ENCODE measurements around the gene MMAB. TPM values are rescaled to one million over a fixed set of nuclear protein-coding genes. Genes with fewer than 3 reads are reported as not detected.

Gene MMAB
- total RNA-seq, 2 donors from 2014 or later, result 13.9 to 25.5 TPM

GRCh38 chr12:109558374-109559199, 14.7 kb downstream of the MMAB start:
- DNase-seq, result no peak
- Mint-ChIP-seq H3K27ac (no peak overlapping the region), H3K4me3 (no peak overlapping the region), H3K4me1 (ENCODE audit: low read depth) (no peaks in the 10 kb centered on the region), H3K9me3 (peaks cover 2% of the 10 kb centered on the region in 2 donors), H3K36me3 (ENCODE audit: insufficient read depth in 2 of 2) (peaks cover 2 to 10% of the 10 kb centered on the region in 2 donors), H3K27me3 (ENCODE audit: low read depth) (no peaks in the 10 kb centered on the region)
- ATAC-seq (replicated peaks in 1 of 2), result no peak

GRCh38 chr12:109557805-109558204, 15.5 kb downstream of the MMAB start:
- DNase-seq (no peak), ATAC-seq (replicated peaks in 1 of 2) (no peak)
- Mint-ChIP-seq H3K27me3 (ENCODE audit: low read depth) (no peaks in the 10 kb centered on the region), H3K4me3 (no peak overlapping the region), H3K9me3 (peaks cover 2% of the 10 kb centered on the region in 2 donors), H3K36me3 (ENCODE audit: insufficient read depth in 2 of 2) (peaks cover 2 to 10% of the 10 kb centered on the region in 2 donors), H3K27ac (no peak overlapping the region), H3K4me1 (ENCODE audit: low read depth) (no peaks in the 10 kb centered on the region)

GRCh38 chr12:109557200-109557599, 16.1 kb downstream of the MMAB start:
- Mint-ChIP-seq H3K27ac (no peak overlapping the region), H3K4me3 (no peak overlapping the region), H3K27me3 (ENCODE audit: low read depth) (no peaks in the 10 kb centered on the region), H3K36me3 (ENCODE audit: insufficient read depth in 2 of 2) (peaks cover 0 to 5% of the 10 kb centered on the region in 2 donors), H3K9me3 (peaks cover 0 to 2% of the 10 kb centered on the region in 2 donors), H3K4me1 (ENCODE audit: low read depth) (no peaks in the 10 kb centered on the region)
- no peak for DNase-seq
- ATAC-seq (replicated peaks in 1 of 2), result no peak

- Mint-ChIP-seq H3K27ac (no peak overlapping the region), H3K4me1 (ENCODE audit: low read depth) (no peaks in the 10 kb centered on the region), H3K27me3 (ENCODE audit: low read depth) (no peaks in the 10 kb centered on the region), H3K4me3 (no peak overlapping the region), H3K9me3 (no peaks in the 10 kb centered on the region), H3K36me3 (ENCODE audit: insufficient read depth in 2 of 2) (no peaks in the 10 kb centered on the region)
- ATAC-seq (replicated peaks in 1 of 2), result no peak
- no peak for DNase-seq
Measured at GRCh38 chr12:109555431-109556315, 17.6 kb downstream of the MMAB start.

- Mint-ChIP-seq H3K27me3 (ENCODE audit: low read depth) (no peaks in the 10 kb centered on the region), H3K9me3 (no peaks in the 10 kb centered on the region), H3K27ac (no peak overlapping the region), H3K36me3 (ENCODE audit: insufficient read depth in 2 of 2) (no peaks in the 10 kb centered on the region), H3K4me3 (no peak overlapping the region), H3K4me1 (ENCODE audit: low read depth) (no peaks in the 10 kb centered on the region)
- ATAC-seq (replicated peaks in 1 of 2) (no peak), DNase-seq (no peak)
Measured at GRCh38 chr12:109554761-109555160, 18.5 kb downstream of the MMAB start.

GRCh38 chr12:109553906-109554500, 19.3 kb downstream of the MMAB start:
- DNase-seq (no peak), ATAC-seq (replicated peaks in 1 of 2) (no peak)
- no peak overlapping the region for H3K4me3 Mint-ChIP-seq
- no peaks in the 10 kb centered on the region for H3K4me1 Mint-ChIP-seq (ENCODE audit: low read depth)
- H3K36me3 Mint-ChIP-seq (ENCODE audit: insufficient read depth in 2 of 2), result no peaks in the 10 kb centered on the region
- no peaks in the 10 kb centered on the region for H3K9me3 Mint-ChIP-seq
- H3K27ac Mint-ChIP-seq, result no peak overlapping the region
- no peaks in the 10 kb centered on the region for H3K27me3 Mint-ChIP-seq (ENCODE audit: low read depth)

- Mint-ChIP-seq H3K36me3 (ENCODE audit: insufficient read depth in 2 of 2) (no peaks in the 10 kb centered on the region), H3K9me3 (no peaks in the 10 kb centered on the region), H3K27ac (no peak overlapping the region), H3K4me1 (ENCODE audit: low read depth) (no peaks in the 10 kb centered on the region), H3K4me3 (no peak overlapping the region), H3K27me3 (ENCODE audit: low read depth) (peaks cover 2% of the 10 kb centered on the region)
- no peak for ATAC-seq (replicated peaks in 1 of 2)
- no peak for DNase-seq
Measured at GRCh38 chr12:109553483-109553882, 19.8 kb downstream of the MMAB start.

GRCh38 chr12:109552971-109553370, 20.3 kb downstream of the MMAB start:
- ATAC-seq (replicated peaks in 1 of 2) (no peak), DNase-seq (no peak)
- Mint-ChIP-seq H3K4me3 (no peak overlapping the region), H3K27ac (no peak overlapping the region), H3K27me3 (ENCODE audit: low read depth) (peaks cover 7% of the 10 kb centered on the region), H3K36me3 (ENCODE audit: insufficient read depth in 2 of 2) (no peaks in the 10 kb centered on the region), H3K9me3 (no peaks in the 10 kb centered on the region), H3K4me1 (ENCODE audit: low read depth) (no peaks in the 10 kb centered on the region)

GRCh38 chr12:109551108-109551507, 22.2 kb downstream of the MMAB start:
- H3K4me1 Mint-ChIP-seq (ENCODE audit: low read depth), result no peaks in the 10 kb centered on the region
- ATAC-seq (replicated peaks in 1 of 2) (no peak), DNase-seq (no peak)
- H3K36me3 Mint-ChIP-seq (ENCODE audit: insufficient read depth in 2 of 2), result no peaks in the 10 kb centered on the region
- H3K9me3 Mint-ChIP-seq, result no peaks in the 10 kb centered on the region
- H3K27ac Mint-ChIP-seq, result no peak overlapping the region
- H3K4me3 Mint-ChIP-seq, result no peak overlapping the region
- H3K27me3 Mint-ChIP-seq (ENCODE audit: low read depth), result peaks cover 22% of the 10 kb centered on the region

- Mint-ChIP-seq H3K9me3 (no peaks in the 10 kb centered on the region), H3K27me3 (ENCODE audit: low read depth) (peaks cover 22% of the 10 kb centered on the region), H3K36me3 (ENCODE audit: insufficient read depth in 2 of 2) (no peaks in the 10 kb centered on the region), H3K4me3 (no peak overlapping the region), H3K4me1 (ENCODE audit: low read depth) (no peaks in the 10 kb centered on the region), H3K27ac (no peak overlapping the region)
- ATAC-seq (replicated peaks in 1 of 2) (no peak), DNase-seq (no peak)
Measured at GRCh38 chr12:109550281-109550680, 23.0 kb downstream of the MMAB start.

- DNase-seq (no peak), ATAC-seq (replicated peaks in 1 of 2) (no peak)
- no peak overlapping the region for H3K27ac Mint-ChIP-seq
- H3K9me3 Mint-ChIP-seq, result no peaks in the 10 kb centered on the region
- H3K4me1 Mint-ChIP-seq (ENCODE audit: low read depth), result peaks cover 3% of the 10 kb centered on the region
- no peak overlapping the region for H3K4me3 Mint-ChIP-seq
- no peaks in the 10 kb centered on the region for H3K36me3 Mint-ChIP-seq (ENCODE audit: insufficient read depth in 2 of 2)
- peaks cover 22% of the 10 kb centered on the region for H3K27me3 Mint-ChIP-seq (ENCODE audit: low read depth)
Measured at GRCh38 chr12:109549613-109550270, 23.6 kb downstream of the MMAB start.

GRCh38 chr12:109548258-109548657, 25.0 kb downstream of the MMAB start:
- Mint-ChIP-seq H3K27ac (no peak overlapping the region), H3K36me3 (ENCODE audit: insufficient read depth in 2 of 2) (no peaks in the 10 kb centered on the region), H3K27me3 (ENCODE audit: low read depth) (peaks cover 22% of the 10 kb centered on the region), H3K4me3 (no peak overlapping the region), H3K9me3 (no peaks in the 10 kb centered on the region), H3K4me1 (ENCODE audit: low read depth) (peaks cover 5% of the 10 kb centered on the region)
- DNase-seq (no peak), ATAC-seq (replicated peaks in 1 of 2) (no peak)

GRCh38 chr12:109547286-109547685, 26.0 kb downstream of the MMAB start:
- no peak for ATAC-seq (replicated peaks in 1 of 2)
- H3K4me1 Mint-ChIP-seq (ENCODE audit: low read depth), result peaks cover 5% of the 10 kb centered on the region
- H3K9me3 Mint-ChIP-seq, result no peaks in the 10 kb centered on the region
- peaks cover 22% of the 10 kb centered on the region for H3K27me3 Mint-ChIP-seq (ENCODE audit: low read depth)
- H3K36me3 Mint-ChIP-seq (ENCODE audit: insufficient read depth in 2 of 2), result no peaks in the 10 kb centered on the region
- no peak overlapping the region for H3K27ac Mint-ChIP-seq
- no peak overlapping the region for H3K4me3 Mint-ChIP-seq
- DNase-seq, result no peak
